Measurements from ENCODE around the gene MCTP1.

The MCTP1 gene

GRCh38 chr5:94928891-94929290, 356.0 kb downstream of the MCTP1 start:
- no peak for DNase-seq

DNA sequence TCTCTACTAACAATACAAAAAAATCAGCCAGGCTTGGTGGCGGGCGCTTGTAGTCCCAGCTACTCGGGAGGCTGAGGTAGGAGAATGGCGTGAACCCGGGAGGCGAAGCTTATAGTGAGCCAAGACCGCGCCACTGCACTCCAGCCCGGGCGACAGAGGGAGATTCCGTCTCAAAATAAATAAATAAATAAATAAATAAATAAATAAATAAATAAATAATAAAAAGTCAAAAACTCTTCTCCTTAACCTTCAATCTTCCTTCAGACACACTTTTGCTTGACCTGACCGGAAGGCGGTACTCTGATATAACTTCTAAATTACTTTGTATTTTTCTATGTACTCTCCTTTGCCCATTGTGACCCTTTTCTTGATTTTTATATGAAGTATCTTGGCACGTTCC, 364.3 kb downstream of the MCTP1 start:
- DNase-seq: no peak

DNA sequence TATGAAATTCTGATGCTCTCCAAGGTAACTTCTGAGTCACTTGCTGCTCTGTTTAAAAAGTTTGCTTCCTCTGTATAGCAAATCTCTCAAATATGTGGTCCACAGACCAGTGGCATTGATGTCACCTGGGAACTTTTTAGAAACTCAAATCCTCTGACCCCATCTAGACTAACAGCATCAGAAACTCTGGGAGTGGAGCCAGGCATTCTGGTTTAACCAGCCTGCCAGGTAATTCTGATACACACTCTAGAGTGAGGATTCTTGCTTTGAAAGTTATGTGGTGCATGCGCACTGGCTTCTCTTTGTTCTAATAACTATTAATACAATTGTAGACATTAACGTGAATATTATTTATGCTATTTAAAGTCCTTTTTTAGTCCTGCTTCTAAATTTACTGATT, 368.3 kb downstream of the MCTP1 start:
- no peak for DNase-seq

- DNase-seq: no peak
These were observed 373.6 kb downstream of the MCTP1 start for GRCh38 chr5:94911276-94911675.

- no peak for DNase-seq
These were observed 374.2 kb downstream of the MCTP1 start for GRCh38 chr5:94910721-94911120.

DNA sequence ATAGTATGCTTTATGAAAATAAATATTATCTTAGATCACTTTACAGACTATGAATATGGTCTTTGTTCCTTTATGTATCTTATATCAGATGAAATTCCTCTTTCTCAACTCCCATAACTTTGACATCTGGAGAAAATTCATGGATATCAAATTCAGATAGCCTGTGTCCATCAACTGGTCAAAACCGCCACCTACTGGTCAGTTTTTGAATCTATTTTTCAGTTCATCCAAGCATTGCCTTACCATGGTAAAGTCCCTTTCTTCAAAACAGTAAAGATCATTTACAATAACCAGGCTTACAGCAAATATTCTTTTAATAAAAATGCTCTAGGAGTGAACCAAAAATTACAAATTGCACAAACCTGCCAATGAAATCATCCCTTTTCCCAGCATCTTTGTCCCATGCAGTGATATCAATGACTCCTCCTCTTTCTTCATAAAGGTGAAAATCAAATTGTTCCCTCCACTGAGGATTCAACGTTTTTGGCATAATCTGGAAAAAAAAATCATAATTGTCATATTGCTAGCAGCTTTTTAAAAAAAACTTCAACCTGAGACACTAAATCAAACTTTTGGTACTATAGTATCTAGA, 375.9 kb downstream of the MCTP1 start:
- DNase-seq: peak; percentile 40

DNA sequence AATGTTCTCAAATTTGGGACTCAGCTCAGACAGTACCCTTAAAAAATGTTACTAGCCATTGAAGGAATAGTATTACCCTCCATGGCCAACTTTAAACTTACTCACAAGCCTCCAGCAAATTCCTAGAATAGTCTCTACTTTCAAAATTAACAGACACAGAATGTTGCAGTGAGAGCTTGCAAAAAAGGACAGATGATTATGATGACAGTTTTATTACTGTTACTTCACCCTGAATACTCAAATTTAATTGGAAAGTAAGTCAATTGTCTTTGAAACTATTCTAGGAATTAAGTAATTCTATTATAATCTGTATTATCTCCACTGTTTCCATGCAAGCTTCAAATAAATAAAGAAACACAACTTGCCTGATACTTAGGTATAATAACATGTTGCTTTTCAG, 378.1 kb downstream of the MCTP1 start:
- no peak for DNase-seq

GRCh38 chr5:94903726-94904125, 381.2 kb downstream of the MCTP1 start:
- no peak for DNase-seq

GRCh38 chr5:94901191-94901979, 383.5 kb downstream of the MCTP1 start:
- no peak for DNase-seq

GRCh38 chr5:94900006-94900505, 384.8 kb downstream of the MCTP1 start:
- DNase-seq: no peak

- no peak for DNase-seq
These were observed 391.3 kb downstream of the MCTP1 start for GRCh38 chr5:94893412-94894135.

- no peak for DNase-seq
These were observed 392.9 kb downstream of the MCTP1 start for GRCh38 chr5:94891972-94892371.

DNA sequence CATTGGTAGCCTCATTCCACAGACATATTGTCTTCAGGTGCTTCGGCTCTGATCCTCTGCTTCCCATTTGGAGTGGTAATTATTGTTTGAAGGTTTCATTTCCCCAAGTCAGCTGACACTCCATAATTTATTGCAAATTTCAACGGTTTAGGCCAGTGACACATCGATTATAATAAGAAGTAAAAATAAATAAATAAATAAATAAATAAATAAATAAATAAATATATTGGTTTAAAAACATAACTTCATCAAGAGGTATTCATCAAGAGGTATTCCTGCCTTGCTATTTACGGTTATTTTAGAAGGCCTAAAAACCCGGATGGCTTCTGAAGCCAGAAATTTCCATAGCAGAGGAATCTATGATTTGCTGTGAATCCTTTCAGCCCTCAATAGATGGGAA, 393.3 kb downstream of the MCTP1 start:
- DNase-seq: no peak

DNA sequence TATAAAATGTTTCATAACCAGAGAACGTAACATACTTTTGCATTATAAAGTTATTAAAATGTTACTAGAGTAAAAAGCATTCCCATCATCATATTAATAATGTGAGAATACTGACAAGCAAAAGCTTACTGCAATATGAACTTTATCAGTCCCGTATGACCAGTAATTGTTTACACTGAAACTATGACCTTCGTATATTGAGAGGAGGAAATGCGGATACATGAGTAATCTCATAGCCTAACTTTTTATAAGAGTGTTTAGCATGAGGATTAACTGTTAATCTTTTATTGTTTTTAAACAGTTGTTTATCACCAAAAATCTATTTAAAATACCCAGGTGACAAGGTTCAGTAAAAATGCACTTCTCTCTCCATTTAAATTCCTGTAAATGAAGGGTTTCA, 394.0 kb downstream of the MCTP1 start:
- DNase-seq: no peak

DNA sequence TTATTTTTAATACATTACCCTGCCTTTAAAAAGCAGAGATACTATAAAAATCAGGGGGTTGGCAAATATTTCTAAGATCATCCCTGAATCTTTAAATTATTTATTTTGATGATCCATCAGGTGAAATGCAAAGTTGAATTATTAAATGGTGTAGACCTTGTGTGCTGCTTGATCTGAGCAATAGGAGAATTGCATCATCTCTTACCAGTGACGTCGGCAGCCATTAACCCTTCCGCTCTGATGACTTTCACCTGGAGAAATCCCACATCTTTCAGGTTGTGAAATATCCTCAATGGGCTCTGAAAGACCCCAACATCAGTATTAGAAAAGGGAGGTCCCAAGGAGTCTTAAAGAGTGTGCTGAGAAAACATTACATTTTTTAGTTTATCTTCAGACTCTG, 396.2 kb downstream of the MCTP1 start:
- DNase-seq: no peak

- DNase-seq: no peak
These were observed 399.0 kb downstream of the MCTP1 start for GRCh38 chr5:94885931-94886330.

DNA sequence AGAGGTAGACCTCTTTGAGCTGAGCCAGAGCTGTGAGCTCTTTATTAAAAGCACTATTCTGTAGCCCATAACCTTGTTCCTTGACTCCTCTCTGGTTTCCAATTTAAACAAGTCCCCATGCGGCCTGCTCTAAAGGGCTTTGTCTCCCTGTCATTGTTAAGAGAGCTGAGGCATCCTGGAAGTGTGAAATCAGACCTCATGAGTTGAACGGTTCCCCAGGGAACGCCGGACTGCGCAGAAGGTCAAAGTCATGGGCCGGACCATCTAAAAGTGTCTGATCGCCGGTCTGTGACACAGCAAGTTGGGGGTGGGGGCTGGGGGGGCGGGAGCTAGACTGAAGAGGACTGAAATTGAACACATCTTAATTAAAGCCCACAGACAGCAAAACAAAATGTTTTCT, 400.6 kb downstream of the MCTP1 start:
- DNase-seq: no peak

- no peak for DNase-seq
These were observed 412.4 kb downstream of the MCTP1 start for GRCh38 chr5:94872526-94872925.

DNA sequence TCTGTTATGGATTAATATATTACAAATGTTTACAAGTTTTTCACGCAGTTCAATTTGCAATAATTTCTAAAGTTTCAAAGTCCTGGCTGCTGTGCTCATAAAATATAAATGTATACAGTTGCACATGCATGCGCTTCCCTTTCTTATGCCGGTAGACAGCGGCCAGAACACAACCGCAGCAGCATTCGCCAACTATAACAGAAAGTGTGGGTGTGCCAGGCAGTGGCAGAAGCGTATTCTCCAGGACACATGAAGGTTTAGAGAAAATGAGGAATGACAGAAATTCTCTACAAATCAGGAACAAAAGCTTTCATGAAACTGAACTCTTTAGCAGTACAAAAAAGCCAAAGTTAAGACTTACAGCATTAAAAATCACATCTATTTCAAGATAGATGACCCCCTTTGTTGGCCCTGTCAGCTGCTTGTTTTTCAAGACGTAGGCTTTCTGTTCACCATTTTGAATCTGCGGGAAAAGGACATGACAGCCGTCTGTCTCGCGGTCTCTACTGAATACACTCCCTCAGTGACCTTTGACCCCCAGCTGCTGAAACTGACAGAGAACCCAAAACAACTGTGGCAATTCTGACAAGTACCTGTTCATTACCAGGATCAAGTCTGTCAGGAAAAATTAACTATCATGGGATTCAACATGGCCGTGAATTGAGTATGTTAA, 414.2 kb downstream of the MCTP1 start:
- no peak for DNase-seq

- DNase-seq: no peak
These were observed 415.0 kb downstream of the MCTP1 start for GRCh38 chr5:94869921-94870320.

- no peak for DNase-seq
These were observed 420.9 kb downstream of the MCTP1 start for GRCh38 chr5:94863951-94864350.

GRCh38 chr5:94857111-94857510, 427.8 kb downstream of the MCTP1 start:
- DNase-seq: no peak

- no peak for DNase-seq
These were observed 428.6 kb downstream of the MCTP1 start for GRCh38 chr5:94856257-94856800.

Measured in suppressor macrophage treated with lipopolysaccharide for 4 hours (primary cell).